Astrocyte of the cerebellum (primary cell): ENCODE data around the gene EYA2.

Source experiments
- DNase-seq: peaks from one replicate; pipeline ENCODE4 v3.0.0-alpha.2; 2011; ENCODE audit warnings: low read depth
- H3K4me3 ChIP-seq: 2 replicates; pipeline ENCODE4 v1.5.1; 2011; ENCODE audit warnings: mild to moderate bottlenecking, low read depth, low read length, moderate library complexity
- in situ Hi-C: cut with HindIII; loops from 2 replicates; pipeline ENCODE4 v1.10.0; 2017; ENCODE audit warnings: low sequenced_read_pairs
- TF ChIP-seq, protein P1 (sequence below): IDR thresholded peaks from 2 replicates; pipeline ENCODE4 v1.5.1; 2012; ENCODE audit warnings: low read length, low read depth, moderate library complexity, mild to moderate bottlenecking; ENCODE audit errors: missing control alignments

Gene EYA2

GRCh38 chr20:46994341-46994740 lies 99.7 kb downstream of the EYA2 start:
- TF ChIP-seq, protein P1, sequence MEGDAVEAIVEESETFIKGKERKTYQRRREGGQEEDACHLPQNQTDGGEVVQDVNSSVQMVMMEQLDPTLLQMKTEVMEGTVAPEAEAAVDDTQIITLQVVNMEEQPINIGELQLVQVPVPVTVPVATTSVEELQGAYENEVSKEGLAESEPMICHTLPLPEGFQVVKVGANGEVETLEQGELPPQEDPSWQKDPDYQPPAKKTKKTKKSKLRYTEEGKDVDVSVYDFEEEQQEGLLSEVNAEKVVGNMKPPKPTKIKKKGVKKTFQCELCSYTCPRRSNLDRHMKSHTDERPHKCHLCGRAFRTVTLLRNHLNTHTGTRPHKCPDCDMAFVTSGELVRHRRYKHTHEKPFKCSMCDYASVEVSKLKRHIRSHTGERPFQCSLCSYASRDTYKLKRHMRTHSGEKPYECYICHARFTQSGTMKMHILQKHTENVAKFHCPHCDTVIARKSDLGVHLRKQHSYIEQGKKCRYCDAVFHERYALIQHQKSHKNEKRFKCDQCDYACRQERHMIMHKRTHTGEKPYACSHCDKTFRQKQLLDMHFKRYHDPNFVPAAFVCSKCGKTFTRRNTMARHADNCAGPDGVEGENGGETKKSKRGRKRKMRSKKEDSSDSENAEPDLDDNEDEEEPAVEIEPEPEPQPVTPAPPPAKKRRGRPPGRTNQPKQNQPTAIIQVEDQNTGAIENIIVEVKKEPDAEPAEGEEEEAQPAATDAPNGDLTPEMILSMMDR = no peak
- DNase-seq = no peak
- H3K4me3 ChIP-seq = no peak overlapping the region
- in situ Hi-C loops = no loop called here

GRCh38 chr20:46995561-46996142 lies 101.0 kb downstream of the EYA2 start:
- no peak overlapping the region for H3K4me3 ChIP-seq
- TF ChIP-seq, protein P1 = no peak
- DNase-seq = no peak
- in situ Hi-C loops = loop anchor here (5.0 kb wide), 1 partner anchor 92 kb away; no protein-coding TSS in a partner anchor

- in situ Hi-C loops = loop anchor here (5.0 kb wide), 1 partner anchor 90 kb away; no protein-coding TSS in a partner anchor
- H3K4me3 ChIP-seq = no peak overlapping the region
- TF ChIP-seq, protein P1 = no peak
- DNase-seq = no peak
These were observed 102.5 kb downstream of the EYA2 start for GRCh38 chr20:46997187-46997586.

GRCh38 chr20:46998477-46999240 lies 104.0 kb downstream of the EYA2 start:
- in situ Hi-C loops = loop anchor here (5.0 kb wide), 1 partner anchor 89 kb away; no protein-coding TSS in a partner anchor
- DNase-seq = no peak
- no peak overlapping the region for H3K4me3 ChIP-seq
- TF ChIP-seq, protein P1 = no peak

DNA sequence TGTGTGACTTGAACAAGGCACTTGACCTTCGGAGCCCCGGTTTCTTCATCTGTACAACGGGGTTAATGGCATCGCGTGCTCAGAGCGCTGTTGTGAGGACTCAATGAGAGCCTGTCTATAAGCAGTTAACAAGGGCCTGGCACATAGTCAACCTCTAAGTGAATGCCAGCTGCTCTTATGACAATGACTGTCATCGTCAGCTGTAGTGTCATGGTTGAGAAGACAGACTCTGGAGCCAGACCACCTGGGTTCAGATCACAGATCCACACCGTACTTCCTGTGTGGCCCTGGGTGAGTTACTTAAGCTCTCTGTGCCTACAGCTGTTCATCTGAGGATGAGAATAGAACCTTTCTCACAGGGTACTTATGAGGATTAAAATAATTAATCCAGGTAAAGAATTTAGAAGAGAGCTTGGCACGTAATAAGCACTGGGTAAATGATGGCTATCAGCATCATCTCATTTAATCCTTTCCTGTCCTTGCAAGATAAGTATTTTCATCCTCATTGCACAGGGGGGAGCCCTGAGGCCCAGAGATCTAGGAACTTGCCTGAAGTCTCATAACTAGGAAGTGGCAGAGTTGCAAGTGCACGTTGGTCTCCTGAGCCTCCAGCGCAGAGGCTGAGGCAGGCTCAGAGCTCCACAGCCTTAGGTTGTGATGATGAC lies 105.3 kb downstream of the EYA2 start:
- no peak overlapping the region for H3K4me3 ChIP-seq
- DNase-seq = no peak
- TF ChIP-seq, protein P1 = no peak
- in situ Hi-C loops = loop anchor here (5.0 kb wide), 1 partner anchor 87 kb away; no protein-coding TSS in a partner anchor

DNA sequence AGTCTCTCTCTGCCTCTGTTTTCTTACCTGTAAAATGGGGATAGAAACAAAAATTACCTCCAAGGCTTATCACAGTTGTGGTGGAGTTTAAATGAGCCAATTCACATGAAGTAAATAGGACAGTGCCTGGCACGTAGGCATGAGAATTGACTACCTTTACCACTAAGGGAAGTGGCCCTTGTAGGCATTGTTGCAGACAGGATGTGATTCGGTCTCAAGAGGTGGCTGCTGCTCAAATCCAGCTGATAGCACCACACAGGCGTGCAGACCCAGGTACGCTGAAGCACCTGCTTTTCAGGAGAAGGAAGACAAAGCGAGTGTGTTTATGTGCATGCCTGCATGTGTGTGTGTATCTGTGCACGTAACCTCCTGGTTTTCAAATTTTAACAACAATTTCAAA lies 108.6 kb downstream of the EYA2 start:
- TF ChIP-seq, protein P1 = no peak
- H3K4me3 ChIP-seq = no peak overlapping the region
- DNase-seq = no peak
- in situ Hi-C loops = no loop called here
